Ecto neural progenitor cell (in vitro differentiated cells): Measurements from ENCODE around the gene NFE2L2.
"Not testable (repeated sequence)": the region's sequence is repeated elsewhere in the genome, so short reads cannot be mapped to it uniquely, and the experiment has no call there.

Experiments
- DNase-seq: peaks from one replicate; pipeline ENCODE4 v3.0.0-alpha.2; 2018; ENCODE audit warnings: low spot score

The NFE2L2 gene

GRCh38 chr2:177195194-177195593 is 69.3 kb downstream of the NFE2L2 start:
- DNase-seq, result no peak

- no peak for DNase-seq
Observed at GRCh38 chr2:177193240-177193639, 71.3 kb downstream of the NFE2L2 start.

GRCh38 chr2:177192788-177193187 is 71.7 kb downstream of the NFE2L2 start:
- no peak for DNase-seq

GRCh38 chr2:177190941-177191340 is 73.6 kb downstream of the NFE2L2 start:
- no peak for DNase-seq

GRCh38 chr2:177188482-177189469 is 75.8 kb downstream of the NFE2L2 start:
- DNase-seq, result no peak

GRCh38 chr2:177187631-177188312 is 76.8 kb downstream of the NFE2L2 start:
- DNase-seq, result no peak

- not testable (repeated sequence) for DNase-seq
Observed at GRCh38 chr2:177186038-177186437, 78.5 kb downstream of the NFE2L2 start.

- no peak for DNase-seq
Observed at GRCh38 chr2:177184606-177185005, 79.9 kb downstream of the NFE2L2 start.

- no peak for DNase-seq
Observed at GRCh38 chr2:177183860-177184259, 80.7 kb downstream of the NFE2L2 start.
